Tibial nerve (tissue), 4 donors: ENCODE results near the gene RIMS1. TPM values are rescaled to one million over a fixed set of nuclear protein-coding genes. Genes with fewer than 3 reads are reported as not detected.

Experiments used
- DNase-seq, 2 donors: peaks; one replicate each; pipeline ENCODE4 v3.0.0-alpha.2; 2019; ENCODE audit warnings: low spot score in 2 of 2
- H3K27ac ChIP-seq, 4 donors: fragments of 200-600 bp; sonication (generic) in 3 of 4; one replicate each; pipeline ENCODE4 v1.5.1; 2017 to 2019; ENCODE audit warnings: mild to moderate bottlenecking in 1 of 4
- H3K27me3 ChIP-seq, 2 donors: fragments of 200-600 bp; sonication (generic) in 1 of 2; one replicate each; pipeline versions ENCODE4 v1.5.1 to v1.6.0; 2017 to 2019
- H3K36me3 ChIP-seq, 3 donors: fragments of 200-600 bp; sonication (generic); one replicate each; pipeline ENCODE4 v1.5.1; 2018 to 2019
- H3K4me1 ChIP-seq, 4 donors: fragments of 200-600 bp; sonication (generic) in 3 of 4; one replicate each; pipeline ENCODE4 v1.5.1; 2017 to 2019
- H3K4me3 ChIP-seq, 4 donors: fragments of 200-600 bp; sonication (generic) in 3 of 4; one replicate each; pipeline ENCODE4 v1.5.1; 2017 to 2019; ENCODE audit warnings: mild to moderate bottlenecking in 1 of 4, moderate library complexity in 1 of 4
- H3K9me3 ChIP-seq, 4 donors: fragments of 200-600 bp; sonication (generic) in 3 of 4; one replicate each; pipeline ENCODE4 v1.5.1; 2017 to 2019
- CTCF ChIP-seq, 5 experiments: fragments of 200-600 bp in 3 of 5; fragments of 450-650 bp in 2 of 5; sonication (generic) in 3 of 5; IDR thresholded peaks; one replicate each; pipeline ENCODE4 v1.5.1; 2016 to 2019; ENCODE audit warnings: antibody characterized with exemption in 5 of 5, mild to moderate bottlenecking in 3 of 5, moderate library complexity in 2 of 5
- EP300 ChIP-seq, 2 donors: sonication (generic); formaldehyde crosslinking; IDR thresholded peaks; one replicate each; pipeline ENCODE4 v1.6.1; 2017; ENCODE audit warnings: antibody characterized with exemption in 2 of 2, mild to moderate bottlenecking in 1 of 2
- POLR2A ChIP-seq, 2 donors: fragments of 450-650 bp; IDR thresholded peaks; one replicate each; pipeline ENCODE4 v1.6.1; 2017; ENCODE audit warnings: antibody characterized with exemption in 2 of 2, mild to moderate bottlenecking in 2 of 2, moderate library complexity in 2 of 2
- WGBS, 2 donors: methylation state at CpG; one replicate each; pipeline ENCODE4 v1.1.5; 2018; 5-methylcytosine and 5-hydroxymethylcytosine counted together
- total RNA-seq, 4 donors: library from RNA; depleted of rRNA; stranded (reverse); fragments of >200 nt; gene quantifications; one replicate each; pipeline ENCODE4 v1.1.0, GENCODE V29; 2016

The RIMS1 gene
- total RNA-seq, 4 donors from 2014 or later = 1.3 to 5.1 (median 3.3) TPM

- no peak overlapping the region for H3K4me3 ChIP-seq
- no peaks in the 10 kb centered on the region for H3K9me3 ChIP-seq
- no peaks in the 10 kb centered on the region for H3K4me1 ChIP-seq
- H3K27me3 ChIP-seq = no peaks in the 10 kb centered on the region
- H3K36me3 ChIP-seq = no peaks in the 10 kb centered on the region
- TF ChIP-seq EP300 (IDR thresholded peaks at IDR 0.05) (no peak), POLR2A (IDR thresholded peaks at IDR 0.05) (no peak), CTCF (IDR thresholded peaks at IDR 0.05) (no peak)
- H3K27ac ChIP-seq = no peak overlapping the region
- no peak for DNase-seq
Observed at GRCh38 chr6:72205500-72205899, 319.1 kb downstream of the RIMS1 start.

- Histone ChIP-seq H3K27ac (no peak overlapping the region), H3K9me3 (no peaks in the 10 kb centered on the region), H3K36me3 (no peaks in the 10 kb centered on the region), H3K4me3 (no peak overlapping the region), H3K4me1 (no peaks in the 10 kb centered on the region), H3K27me3 (no peaks in the 10 kb centered on the region)
- no peak for TF ChIP-seq EP300 (IDR thresholded peaks at IDR 0.05)
- TF ChIP-seq POLR2A (IDR thresholded peaks at IDR 0.05) = no peak
- TF ChIP-seq CTCF (IDR thresholded peaks at IDR 0.05) = no peak
- WGBS, 2 donors = 75 to 79% methylated on average over 3 of the region's 3 CpGs
- no peak for DNase-seq
Observed at GRCh38 chr6:72206606-72207005, 320.3 kb downstream of the RIMS1 start.

GRCh38 chr6:72212686-72213085 lies 326.3 kb downstream of the RIMS1 start:
- Histone ChIP-seq H3K9me3 (no peaks in the 10 kb centered on the region), H3K36me3 (no peaks in the 10 kb centered on the region), H3K27me3 (no peaks in the 10 kb centered on the region), H3K4me1 (no peaks in the 10 kb centered on the region), H3K27ac (no peak overlapping the region), H3K4me3 (no peak overlapping the region)
- 68 to 72% methylated on average over 3 of the region's 3 CpGs for WGBS, 2 donors
- DNase-seq = no peak
- TF ChIP-seq POLR2A (IDR thresholded peaks at IDR 0.05) = no peak
- no peak for TF ChIP-seq EP300 (IDR thresholded peaks at IDR 0.05)
- no peak for TF ChIP-seq CTCF (IDR thresholded peaks at IDR 0.05)

GRCh38 chr6:72213654-72214053 lies 327.3 kb downstream of the RIMS1 start:
- H3K36me3 ChIP-seq = no peaks in the 10 kb centered on the region
- no peaks in the 10 kb centered on the region for H3K4me1 ChIP-seq
- H3K9me3 ChIP-seq = no peaks in the 10 kb centered on the region
- no peaks in the 10 kb centered on the region for H3K27me3 ChIP-seq
- WGBS, 2 donors = 91 to 92% methylated on average over 1 of the region's 1 CpG
- DNase-seq = no peak
- no peak overlapping the region for H3K4me3 ChIP-seq
- TF ChIP-seq POLR2A (IDR thresholded peaks at IDR 0.05) (no peak), CTCF (IDR thresholded peaks at IDR 0.05) (no peak), EP300 (IDR thresholded peaks at IDR 0.05) (no peak)
- H3K27ac ChIP-seq = no peak overlapping the region

GRCh38 chr6:72216222-72217068 lies 330.1 kb downstream of the RIMS1 start:
- no peak for DNase-seq
- Histone ChIP-seq H3K4me3 (no peak overlapping the region), H3K27ac (no peak overlapping the region), H3K36me3 (no peaks in the 10 kb centered on the region), H3K27me3 (no peaks in the 10 kb centered on the region), H3K4me1 (no peaks in the 10 kb centered on the region), H3K9me3 (no peaks in the 10 kb centered on the region)
- 33 to 41% methylated on average over 4 of the region's 4 CpGs for WGBS, 2 donors
- no peak for TF ChIP-seq EP300 (IDR thresholded peaks at IDR 0.05)
- no peak for TF ChIP-seq POLR2A (IDR thresholded peaks at IDR 0.05)
- TF ChIP-seq CTCF (IDR thresholded peaks at IDR 0.05) = no peak
